OCI-M2 (cell line): ENCODE data around the gene TMEM263.

Experiments used
- DNase-seq: peaks from one replicate; lab custom pipeline; 2025; ENCODE audit not compliant: unreplicated experiment; lab: John Stamatoyannopoulos, UW

The TMEM263 gene

DNA sequence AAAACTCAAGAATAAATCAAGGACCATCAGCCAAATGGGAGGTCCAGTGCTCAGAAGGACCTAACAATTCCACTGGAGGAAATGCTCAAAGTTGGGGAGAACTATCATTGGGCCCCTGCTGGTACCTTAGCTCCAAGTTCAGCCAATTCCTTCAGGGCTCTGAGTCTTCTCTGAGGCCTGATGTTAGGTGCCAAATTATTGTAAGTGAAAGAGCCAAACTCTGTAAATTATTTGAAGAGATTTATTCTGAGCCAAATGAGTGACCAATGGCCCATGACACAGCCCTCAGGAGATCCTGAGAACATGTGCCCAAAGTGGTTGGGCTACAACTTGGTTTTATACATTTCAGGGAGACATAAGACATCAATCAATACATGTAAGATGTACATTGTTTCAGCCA, 8.2 kb upstream of the TMEM263 start:
- DNase-seq: no peak

DNA sequence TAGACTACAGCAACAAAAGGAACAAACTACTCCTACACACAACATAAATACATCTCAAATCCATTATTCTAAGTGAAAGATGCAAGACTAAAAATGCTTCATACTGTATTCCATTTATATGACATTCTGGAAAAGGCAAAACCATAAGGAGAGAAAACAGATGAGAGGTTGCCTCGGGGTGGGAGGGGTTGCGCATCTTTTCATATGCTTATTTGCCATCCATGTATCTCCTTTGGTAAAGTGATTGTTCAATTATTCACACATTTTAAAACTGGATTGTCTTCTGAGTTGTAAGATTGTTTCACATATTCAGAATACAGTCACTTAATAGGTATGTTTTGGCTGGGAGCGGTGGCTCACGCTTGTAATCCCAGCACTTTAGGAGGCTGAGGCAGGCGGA, 5.1 kb upstream of the TMEM263 start:
- no peak for DNase-seq

DNA sequence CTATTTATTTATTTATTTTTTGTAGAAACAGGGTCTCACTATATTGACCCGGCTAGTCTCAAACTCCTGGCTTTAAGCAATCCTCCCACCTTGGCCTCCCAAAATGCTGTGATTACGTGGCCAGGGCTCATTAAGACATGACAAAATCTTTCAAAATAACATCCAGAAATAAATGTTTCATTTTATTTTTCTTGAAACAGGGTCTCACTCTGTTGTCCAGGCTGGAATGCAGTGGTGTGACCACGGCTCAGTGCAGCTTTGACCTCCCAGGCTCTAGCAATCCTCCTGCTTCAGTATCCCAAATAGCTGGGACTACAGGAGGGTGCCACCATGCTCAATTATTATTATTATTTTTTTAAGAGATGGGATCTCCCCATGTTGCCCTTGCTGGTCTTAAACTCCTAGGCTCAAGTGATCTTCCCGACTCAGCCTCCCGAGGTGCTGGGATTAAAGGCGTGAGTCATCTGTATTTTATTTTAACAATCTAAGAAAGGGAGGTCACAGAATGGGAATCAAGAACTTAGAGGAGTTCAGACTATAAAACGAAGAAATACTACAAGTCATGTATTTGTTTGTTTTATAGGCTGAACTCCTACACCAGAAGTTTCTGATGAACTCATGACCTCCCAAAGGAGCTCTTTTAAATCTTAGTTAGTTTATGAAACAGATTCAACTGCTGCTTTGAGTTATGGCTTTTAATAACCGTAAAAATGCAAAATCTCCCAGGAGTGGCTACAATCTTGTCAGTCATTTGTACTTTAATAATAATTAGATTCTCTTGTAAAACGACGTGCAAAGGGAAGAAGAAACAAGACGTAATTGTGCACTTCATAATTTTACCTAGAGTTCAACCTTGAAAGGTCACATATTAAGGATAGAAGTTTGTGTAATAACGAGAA, 2.1 kb upstream of the TMEM263 start:
- DNase-seq: no peak

DNA sequence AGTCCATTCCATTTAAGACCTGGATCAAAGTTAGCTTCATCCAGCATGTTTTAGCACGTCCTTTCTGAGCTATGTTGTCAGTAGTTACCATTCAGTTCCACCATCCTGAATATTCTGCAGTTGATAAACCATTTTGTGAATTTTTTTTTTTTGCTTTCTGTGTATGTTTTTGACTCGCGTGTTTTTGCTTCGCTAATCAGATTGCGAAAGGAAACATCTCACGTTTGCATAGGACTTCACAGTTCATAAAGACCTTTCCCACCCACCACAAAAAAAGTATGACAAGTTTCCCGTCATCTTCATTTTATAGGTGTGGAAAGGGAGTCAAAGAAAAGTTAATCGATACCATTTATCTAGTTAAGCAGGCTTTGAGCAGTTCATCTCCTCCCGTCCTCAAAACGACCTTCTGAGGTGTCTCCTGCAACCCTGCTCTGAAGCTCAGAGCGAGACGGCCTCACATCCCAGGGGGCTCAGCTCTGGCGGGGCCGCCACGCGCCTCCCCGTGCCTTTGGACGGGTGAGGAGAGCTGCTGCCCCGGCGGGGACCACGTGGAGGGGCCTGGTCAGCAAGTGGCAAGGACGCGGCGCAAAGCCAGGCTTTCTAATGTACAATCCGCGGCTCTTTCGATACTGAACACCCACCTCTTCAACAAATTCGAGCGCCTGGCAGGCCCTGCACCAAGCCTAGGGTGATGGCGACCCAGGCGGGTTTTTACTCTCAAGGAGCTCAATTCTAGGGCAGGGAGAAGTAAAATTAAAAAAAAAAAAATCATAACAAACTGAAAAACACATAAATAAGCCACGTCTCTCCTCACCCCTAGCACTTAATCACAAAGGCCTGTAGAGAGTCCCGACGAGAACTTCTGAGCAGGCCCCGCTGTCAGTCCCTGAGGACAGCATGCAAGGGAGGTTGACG, 988 bp upstream of the TMEM263 start:
- DNase-seq: no peak

DNA sequence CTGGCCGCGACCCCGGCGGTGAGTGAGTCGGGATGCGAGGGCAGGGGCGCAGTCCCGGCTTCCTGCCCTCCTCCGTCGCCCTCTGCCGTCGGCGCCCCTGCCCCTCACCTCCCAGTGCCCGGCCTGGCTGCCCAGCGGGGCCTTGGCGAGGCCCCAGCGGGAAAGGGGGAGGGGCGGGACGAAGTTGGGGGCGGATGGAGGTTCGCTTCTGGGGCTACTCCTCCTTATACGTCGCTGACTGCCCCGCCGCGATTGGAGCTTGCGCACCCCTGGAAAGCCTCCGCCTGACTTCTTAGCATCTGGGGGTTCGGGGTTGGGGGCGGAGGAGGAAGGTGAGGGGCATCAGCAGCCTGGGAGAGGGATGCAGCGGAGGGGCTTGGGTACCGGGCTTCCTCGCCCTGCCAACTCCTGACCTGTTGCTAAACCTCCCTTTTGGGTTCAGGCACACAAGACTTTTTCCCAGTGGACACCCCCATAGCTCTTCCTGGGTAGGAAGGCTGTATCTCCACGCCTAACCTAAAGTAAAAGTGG, 406 bp downstream of the TMEM263 start:
- DNase-seq: no peak

DNA sequence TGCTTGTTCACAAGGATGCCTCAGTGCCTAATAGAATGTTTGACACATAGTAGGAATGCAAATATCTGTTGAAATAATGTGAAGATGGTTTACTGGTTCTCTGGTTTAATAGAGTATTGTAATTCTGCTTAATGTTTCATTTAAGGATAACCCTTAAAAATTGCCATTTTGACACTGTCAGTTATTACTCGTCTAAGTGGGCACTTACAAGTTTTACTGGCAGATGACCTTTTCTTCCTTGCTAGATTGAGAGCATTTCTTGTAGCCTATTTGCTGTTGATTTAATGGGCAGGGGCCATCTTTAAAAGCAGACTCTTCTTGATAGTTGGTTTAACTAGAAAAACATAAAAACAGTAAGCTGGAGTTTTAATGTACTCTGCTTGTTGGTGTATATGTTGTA, 1.9 kb downstream of the TMEM263 start:
- DNase-seq: no peak

DNA sequence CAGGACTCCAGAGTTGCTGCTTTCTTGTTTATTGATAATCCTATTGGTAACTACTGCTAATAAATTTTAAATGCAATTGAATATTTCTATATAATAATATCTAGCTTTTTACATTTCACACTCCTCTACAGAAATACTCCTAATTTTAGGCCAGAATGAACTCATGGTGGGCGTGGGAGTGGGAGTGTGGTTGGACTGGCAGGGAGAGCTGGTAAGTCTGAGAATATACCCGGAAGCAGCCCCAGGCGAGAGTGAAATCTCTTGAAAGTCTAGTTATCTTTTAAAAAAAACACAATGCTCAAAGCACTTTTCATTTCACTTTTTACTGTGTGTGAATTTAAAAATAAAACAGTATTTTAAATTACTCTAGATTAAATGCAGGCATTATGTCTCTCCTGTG, 4.7 kb downstream of the TMEM263 start:
- no peak for DNase-seq

DNA sequence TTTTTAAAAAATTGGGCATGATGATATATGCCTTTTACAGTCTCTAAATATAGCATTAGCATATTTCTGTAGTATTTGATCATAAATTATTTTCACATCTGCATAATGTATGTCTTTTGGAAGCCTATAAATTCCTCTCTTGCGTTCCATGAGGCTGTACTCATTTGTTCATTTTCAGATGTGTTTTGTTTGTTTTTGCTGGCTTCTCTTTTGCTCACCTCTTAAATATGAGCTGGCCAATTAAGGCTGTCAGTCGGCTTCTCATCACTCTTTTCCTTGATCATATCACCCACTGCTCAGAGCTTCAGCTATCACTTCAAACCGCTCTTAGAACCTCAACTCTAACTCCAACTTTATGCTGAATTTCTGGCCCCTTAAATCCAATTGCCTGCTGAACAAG, 6.6 kb downstream of the TMEM263 start:
- DNase-seq: no peak

DNA sequence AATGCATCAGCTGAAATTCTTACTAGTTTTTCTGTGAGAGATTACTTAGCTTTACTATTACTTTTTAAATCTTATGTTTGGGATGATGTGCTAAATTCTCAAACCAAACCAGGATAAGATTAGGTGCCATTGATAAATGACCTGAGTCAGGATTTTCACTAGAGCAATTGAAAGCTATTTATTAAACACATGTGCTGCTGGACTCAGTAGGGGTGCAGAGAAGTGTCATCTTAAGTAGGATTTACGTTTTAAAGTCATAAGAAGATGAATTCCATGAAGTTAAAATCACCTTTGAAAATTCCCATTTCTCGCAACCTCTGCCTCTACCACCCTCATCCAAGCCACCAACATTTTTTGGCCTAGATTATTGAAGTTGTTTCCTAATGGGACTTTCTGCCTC, 8.8 kb downstream of the TMEM263 start:
- no peak for DNase-seq

DNA sequence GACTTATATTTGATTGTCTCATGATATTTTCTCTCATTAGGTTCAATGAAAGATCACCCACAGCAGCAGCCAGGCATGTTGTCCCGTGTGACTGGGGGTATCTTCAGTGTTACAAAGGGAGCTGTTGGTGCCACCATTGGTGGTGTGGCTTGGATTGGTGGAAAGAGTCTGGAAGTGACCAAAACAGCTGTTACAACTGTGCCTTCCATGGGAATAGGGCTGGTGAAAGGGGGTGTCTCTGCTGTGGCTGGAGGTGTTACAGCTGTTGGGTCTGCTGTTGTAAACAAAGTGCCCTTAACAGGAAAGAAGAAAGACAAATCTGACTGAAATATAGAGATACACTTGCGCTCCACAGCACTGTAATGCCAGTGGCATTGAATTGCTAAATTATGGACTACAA, 15.4 kb downstream of the TMEM263 start:
- no peak for DNase-seq

DNA sequence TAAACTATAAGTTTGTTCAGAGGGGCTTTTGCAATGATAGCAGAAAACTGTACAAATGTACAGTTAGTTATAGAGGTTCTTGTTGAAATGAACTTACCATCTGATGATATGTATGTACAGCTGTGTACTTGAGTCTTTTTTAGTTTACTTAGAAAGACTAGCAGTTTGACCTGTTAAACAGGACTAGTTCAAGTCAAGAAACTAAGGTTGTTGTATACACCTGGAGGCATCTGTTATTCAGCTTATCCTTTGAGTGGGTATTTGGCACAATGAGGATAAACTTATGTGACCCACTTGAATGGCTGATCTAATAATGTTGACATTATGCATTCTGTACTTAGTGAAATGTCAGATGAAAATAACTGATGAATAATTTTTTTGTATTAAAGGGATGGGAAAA, 17.8 kb downstream of the TMEM263 start:
- no peak for DNase-seq

DNA sequence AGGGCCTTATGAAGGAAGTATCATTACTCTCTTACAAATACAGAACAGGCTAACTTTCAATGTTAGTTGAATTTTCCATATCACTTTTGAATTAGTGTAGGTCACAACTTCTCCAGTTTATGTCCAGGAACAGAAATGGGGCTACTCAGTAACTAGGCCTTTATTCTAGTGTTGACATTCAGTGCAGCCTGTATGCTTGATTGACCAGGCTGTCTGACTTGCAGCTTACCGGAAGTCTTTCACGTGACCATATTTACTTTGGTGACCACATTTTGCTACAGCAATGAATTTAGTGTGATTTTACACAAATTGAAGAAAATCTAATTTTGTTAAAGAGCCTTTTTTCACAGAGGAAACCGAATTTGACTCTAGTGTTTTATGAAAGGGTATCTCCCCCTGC, 18.8 kb downstream of the TMEM263 start:
- no peak for DNase-seq

DNA sequence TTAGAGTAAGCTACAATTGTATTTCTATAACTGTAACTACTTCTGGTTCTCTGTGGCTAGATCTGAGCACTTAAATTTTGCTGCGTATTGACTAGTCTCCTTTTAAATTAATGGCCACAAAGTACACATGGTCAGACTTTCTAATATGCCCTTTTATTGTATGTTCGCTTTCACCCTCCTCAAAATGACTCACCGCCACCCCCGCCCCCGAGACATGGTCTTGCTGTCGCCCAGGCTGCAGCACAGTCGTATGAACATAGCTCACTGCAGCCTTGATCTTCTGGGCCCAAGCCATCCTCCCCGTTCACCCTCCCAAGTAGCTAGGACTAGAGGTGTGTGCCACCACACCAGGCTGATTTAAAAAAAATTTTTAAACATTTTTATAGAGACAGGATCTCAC, 19.4 kb downstream of the TMEM263 start:
- DNase-seq: no peak

DNA sequence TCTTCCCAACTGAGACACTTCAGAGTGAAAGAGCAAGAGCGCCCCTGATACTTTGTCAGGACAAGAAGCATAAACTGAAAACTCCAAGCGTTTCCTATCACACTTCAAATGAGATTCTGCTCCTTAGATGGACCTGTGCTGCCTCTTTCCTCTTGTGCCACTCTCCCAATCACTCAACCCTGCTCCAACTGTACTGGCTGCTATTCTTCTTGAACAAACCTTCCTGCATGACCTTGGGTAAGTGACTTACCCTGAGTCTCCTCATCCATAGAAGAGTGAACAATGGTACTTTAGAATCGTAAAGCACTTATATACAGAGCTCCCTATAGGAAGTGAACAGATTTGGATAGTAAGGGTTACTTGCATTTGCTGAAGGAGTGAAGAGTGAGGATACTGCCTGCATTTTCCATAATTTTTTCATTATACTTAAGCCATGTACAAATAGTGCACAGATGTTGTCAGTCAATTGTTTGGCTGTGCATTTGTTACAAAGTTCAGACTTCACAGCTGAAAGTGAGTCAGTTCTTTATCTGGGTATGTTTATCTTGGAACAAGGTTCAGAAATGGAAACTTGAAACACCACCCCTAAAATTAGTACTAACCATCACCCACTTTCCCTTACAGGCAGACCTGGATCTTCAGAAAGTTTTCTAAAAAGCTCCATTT, 20.4 kb downstream of the TMEM263 start:
- DNase-seq: no peak

DNA sequence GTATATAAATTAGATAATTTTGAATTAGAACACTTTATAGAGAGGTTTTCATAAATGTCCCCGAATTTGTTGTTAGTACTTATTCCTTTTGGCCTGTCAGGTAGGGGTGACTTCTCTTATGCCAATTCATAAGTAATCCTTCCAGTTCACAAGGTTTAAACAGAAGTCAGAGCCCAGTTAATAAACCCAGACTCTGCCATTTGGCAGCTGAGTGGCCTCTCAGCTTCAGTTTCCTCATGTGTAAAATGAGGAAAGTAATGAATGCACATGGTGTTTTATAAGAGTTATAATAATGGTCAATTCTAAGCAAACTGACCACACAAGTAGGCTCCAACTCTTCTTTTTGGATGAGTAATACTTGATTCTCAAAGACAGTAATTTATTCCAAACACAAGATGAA, 21.0 kb downstream of the TMEM263 start:
- no peak for DNase-seq

DNA sequence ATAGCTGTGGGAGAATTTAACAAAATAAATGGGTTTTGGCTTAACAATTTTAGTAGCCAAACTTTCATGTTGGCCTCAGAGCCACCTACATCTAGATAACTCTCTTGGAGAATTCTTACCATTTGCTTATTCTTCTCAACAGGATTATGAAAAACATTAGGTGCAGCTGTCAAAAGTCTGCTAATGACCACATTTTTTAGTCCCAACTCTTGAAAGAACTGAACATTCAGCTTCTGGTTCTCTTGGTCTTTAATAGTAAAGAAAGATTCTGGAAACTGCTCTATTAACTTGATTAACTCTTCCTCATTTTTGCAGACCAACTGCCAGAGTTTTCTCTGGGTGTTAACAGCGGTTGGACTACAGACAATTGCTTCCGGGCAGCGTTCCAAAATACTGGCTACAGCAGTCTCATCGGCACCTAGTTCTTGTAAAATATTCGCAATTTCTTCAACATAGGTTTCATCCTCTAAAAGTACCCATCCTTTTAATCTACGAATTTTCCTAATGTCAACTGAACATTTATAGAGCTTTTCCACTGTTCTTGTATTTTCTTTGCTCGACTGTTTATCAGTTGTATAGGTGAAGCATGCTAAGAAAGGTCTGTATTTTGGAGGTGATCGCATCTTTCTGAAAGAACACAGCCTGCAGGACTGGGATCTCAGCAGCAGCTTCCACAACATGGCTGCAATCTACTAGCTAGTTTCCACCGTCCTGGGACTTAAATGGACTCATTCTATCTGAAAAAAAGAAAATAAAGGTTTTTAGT, 22.5 kb downstream of the TMEM263 start:
- DNase-seq: no peak

DNA sequence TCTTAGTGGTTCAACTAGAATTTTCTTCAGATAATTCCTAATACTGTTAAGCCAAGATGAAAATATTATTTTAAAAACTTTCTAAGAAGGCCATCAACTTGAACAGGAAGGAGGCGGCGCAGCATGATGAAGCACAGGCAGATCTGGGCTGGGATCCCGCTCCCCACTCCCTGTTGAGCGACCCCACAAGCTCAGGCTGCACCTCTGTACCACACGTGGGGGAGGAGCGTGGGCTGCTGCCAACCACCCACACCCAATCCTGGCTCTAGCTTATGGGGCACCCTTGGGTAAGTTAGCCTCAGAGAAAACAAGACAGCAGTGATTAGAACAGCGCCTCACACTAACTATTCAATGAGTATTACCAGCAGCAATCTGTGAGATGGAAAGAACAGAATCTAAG, 25.2 kb downstream of the TMEM263 start:
- DNase-seq: no peak

DNA sequence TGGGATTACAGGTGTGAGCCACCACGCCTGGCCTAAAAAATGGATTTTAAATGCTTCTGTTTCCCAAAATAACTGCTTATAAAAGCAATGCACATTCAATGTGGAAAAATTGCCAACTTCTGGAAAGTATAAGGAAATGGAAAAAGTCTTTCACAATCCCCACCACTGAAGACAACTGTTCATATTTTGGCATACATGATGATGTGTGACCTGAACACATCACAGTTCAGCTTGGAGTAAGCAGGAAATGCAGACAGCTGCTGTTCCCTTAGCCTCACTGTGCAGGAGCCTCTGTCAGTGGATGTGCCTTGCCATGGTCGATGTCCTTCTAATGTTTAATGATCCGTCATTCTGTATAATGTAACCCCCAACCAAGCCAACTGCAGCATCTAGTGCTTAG, 26.1 kb downstream of the TMEM263 start:
- no peak for DNase-seq

DNA sequence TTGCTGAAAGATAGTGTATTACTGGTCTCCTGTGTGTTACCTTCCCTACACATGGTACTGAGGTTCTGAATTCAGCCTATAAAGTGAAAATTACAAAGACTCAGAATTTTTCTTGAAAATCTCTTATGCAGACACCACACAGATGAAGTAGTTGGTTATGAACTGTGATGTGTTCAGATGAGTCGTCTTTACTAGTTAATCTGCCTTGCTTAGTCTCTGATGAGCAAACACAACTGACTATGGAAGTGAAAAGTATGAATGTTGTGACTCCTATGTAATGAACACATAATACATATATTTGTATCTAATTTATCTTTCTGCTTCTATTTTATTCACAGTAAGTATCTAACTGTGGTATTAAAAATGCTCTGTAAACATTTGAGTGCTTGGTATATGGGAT, 26.5 kb downstream of the TMEM263 start:
- no peak for DNase-seq

DNA sequence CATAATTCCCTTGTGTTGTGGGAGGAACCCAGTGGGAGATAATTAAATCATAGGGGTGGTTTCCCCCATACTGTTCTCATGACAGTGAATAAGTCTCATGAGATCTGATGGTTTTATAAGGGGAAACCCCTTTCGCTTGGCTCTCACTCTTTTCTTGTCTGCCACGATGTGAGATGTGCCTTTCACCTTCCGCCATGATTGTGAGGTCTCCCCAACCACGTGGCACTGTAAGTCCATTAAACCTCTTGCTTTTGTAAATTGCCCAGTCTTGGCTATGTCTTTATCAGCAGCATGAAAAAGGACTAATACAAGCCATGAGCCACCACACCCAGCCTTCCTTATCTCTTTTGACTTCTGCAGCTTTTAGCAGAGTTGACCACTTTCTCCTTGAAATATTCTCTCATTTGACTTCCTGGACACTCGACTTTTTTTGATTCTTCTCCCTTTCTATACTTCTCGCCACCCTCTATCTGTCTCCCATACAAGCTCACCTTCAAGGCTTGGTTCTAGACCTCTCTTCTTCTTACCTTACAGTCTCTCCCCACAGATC, 29.0 kb downstream of the TMEM263 start:
- no peak for DNase-seq
